Ammon's horn (tissue), 1 donor: ENCODE data around the gene ARHGAP10.
"Not testable (repeated sequence)": the region's sequence is repeated elsewhere in the genome, so short reads cannot be mapped to it uniquely, and the experiment has no call there.

Experiments
- DNase-seq: peaks from one replicate; pipeline ENCODE4 v3.0.0-alpha.2; 2016; ENCODE audit warnings: low spot score

ARHGAP10 gene

GRCh38 chr4:147985376-147985775 is 253.5 kb downstream of the ARHGAP10 start:
- no peak for DNase-seq

GRCh38 chr4:147987252-147987651 is 255.4 kb downstream of the ARHGAP10 start:
- no peak for DNase-seq

- DNase-seq: peak; percentile 45
These were observed 259.8 kb downstream of the ARHGAP10 start for GRCh38 chr4:147991543-147992283.

- DNase-seq: no peak
These were observed 262.2 kb downstream of the ARHGAP10 start for GRCh38 chr4:147994076-147994475.

- no peak for DNase-seq
These were observed 262.9 kb downstream of the ARHGAP10 start for GRCh38 chr4:147994491-147995385.

GRCh38 chr4:147996859-147997258 is 265.0 kb downstream of the ARHGAP10 start:
- DNase-seq: no peak

GRCh38 chr4:148000038-148000437 is 268.1 kb downstream of the ARHGAP10 start:
- not testable (repeated sequence) for DNase-seq

- DNase-seq: peak; percentile 49
These were observed 272.5 kb downstream of the ARHGAP10 start for GRCh38 chr4:148004228-148004857.

GRCh38 chr4:148006001-148006400 is 274.1 kb downstream of the ARHGAP10 start:
- DNase-seq: no peak

GRCh38 chr4:148007314-148007760 is 275.4 kb downstream of the ARHGAP10 start:
- no peak for DNase-seq

- no peak for DNase-seq
These were observed 275.9 kb downstream of the ARHGAP10 start for GRCh38 chr4:148007792-148008191.

- DNase-seq: no peak
These were observed 283.2 kb downstream of the ARHGAP10 start for GRCh38 chr4:148015058-148015457.

GRCh38 chr4:148015468-148015867 is 283.6 kb downstream of the ARHGAP10 start:
- DNase-seq: no peak

- no peak for DNase-seq
These were observed 284.3 kb downstream of the ARHGAP10 start for GRCh38 chr4:148016063-148016637.

- no peak for DNase-seq
These were observed 285.9 kb downstream of the ARHGAP10 start for GRCh38 chr4:148017801-148018200.

- no peak for DNase-seq
These were observed 289.8 kb downstream of the ARHGAP10 start for GRCh38 chr4:148021686-148022085.

GRCh38 chr4:148022975-148023374 is 291.1 kb downstream of the ARHGAP10 start:
- no peak for DNase-seq

GRCh38 chr4:148023512-148024181 is 291.8 kb downstream of the ARHGAP10 start:
- DNase-seq: peak; percentile 25

GRCh38 chr4:148025981-148026380 is 294.1 kb downstream of the ARHGAP10 start:
- DNase-seq: no peak

- DNase-seq: no peak
These were observed 295.3 kb downstream of the ARHGAP10 start for GRCh38 chr4:148027201-148027600.

- DNase-seq: no peak
These were observed 297.9 kb downstream of the ARHGAP10 start for GRCh38 chr4:148029781-148030180.
